GM12874 (cell line): ENCODE results near the gene DGKZ.

Experiments
- CTCF ChIP-seq: IDR thresholded peaks from 2 replicates; pipeline ENCODE4 v1.5.1; 2011; ENCODE audit warnings: low read depth, mild to moderate bottlenecking, control low read depth, low read length, moderate library complexity; ENCODE audit not compliant: insufficient read depth

The DGKZ gene

GRCh38 chr11:46383974-46384701, 36.9 kb downstream of the DGKZ start:
- TF ChIP-seq CTCF = no peak

- TF ChIP-seq CTCF = no peak
These were observed 38.1 kb downstream of the DGKZ start for GRCh38 chr11:46385169-46386004.

GRCh38 chr11:46386005-46386578, 38.8 kb downstream of the DGKZ start:
- TF ChIP-seq CTCF = no peak

- no peak for TF ChIP-seq CTCF
These were observed 39.4 kb downstream of the DGKZ start for GRCh38 chr11:46386674-46387073.

- TF ChIP-seq CTCF = no peak
These were observed 40.2 kb downstream of the DGKZ start for GRCh38 chr11:46387456-46387855.

GRCh38 chr11:46387919-46388618, 40.8 kb downstream of the DGKZ start:
- TF ChIP-seq CTCF = no peak
